ENCODE results near the gene DDX1.

DNA sequence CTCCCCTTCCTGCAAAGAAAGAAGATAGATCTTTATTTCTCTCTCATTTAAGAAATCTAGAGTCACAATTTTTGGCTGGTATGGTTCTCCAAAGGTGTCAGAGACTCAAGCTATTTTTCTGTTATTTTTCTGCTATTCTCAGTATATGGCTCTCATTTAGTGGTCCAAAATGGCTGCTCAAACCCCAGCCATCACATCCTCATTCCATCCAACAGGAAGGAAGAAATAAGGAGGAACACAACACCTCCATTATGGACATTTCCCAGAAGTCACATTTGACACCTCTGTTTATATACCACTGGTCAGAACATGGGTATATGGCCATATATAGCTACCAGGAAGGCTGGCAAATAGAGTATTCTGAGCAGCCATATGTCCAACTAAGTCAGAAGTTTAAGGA lies 7.4 kb upstream of the DDX1 start:
- TF ChIP-seq, protein P1, sequence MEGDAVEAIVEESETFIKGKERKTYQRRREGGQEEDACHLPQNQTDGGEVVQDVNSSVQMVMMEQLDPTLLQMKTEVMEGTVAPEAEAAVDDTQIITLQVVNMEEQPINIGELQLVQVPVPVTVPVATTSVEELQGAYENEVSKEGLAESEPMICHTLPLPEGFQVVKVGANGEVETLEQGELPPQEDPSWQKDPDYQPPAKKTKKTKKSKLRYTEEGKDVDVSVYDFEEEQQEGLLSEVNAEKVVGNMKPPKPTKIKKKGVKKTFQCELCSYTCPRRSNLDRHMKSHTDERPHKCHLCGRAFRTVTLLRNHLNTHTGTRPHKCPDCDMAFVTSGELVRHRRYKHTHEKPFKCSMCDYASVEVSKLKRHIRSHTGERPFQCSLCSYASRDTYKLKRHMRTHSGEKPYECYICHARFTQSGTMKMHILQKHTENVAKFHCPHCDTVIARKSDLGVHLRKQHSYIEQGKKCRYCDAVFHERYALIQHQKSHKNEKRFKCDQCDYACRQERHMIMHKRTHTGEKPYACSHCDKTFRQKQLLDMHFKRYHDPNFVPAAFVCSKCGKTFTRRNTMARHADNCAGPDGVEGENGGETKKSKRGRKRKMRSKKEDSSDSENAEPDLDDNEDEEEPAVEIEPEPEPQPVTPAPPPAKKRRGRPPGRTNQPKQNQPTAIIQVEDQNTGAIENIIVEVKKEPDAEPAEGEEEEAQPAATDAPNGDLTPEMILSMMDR (IDR thresholded peaks at IDR 0.05): no peak
- TF ChIP-seq, protein P2, sequence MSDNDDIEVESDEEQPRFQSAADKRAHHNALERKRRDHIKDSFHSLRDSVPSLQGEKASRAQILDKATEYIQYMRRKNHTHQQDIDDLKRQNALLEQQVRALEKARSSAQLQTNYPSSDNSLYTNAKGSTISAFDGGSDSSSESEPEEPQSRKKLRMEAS (CRISPR knock-in tag; IDR thresholded peaks at IDR 0.05): no peak

All from WTC11 (cell line).